Adrenal gland (tissue), 12 donors: ENCODE data around the gene CTSL. TPM values are rescaled to one million over a fixed set of nuclear protein-coding genes. Genes with fewer than 3 reads are reported as not detected.

Experiments used
- DNase-seq, 7 donors: peaks; one replicate each; pipeline ENCODE4 v3.0.0-alpha.2; 2019 to 2020
- H3K27ac ChIP-seq, 5 donors: fragments of 200-600 bp; sonication (generic) in 4 of 5; 1 replicate in 3 of 5; 2 replicates in 2 of 5; pipeline versions ENCODE4 v1.5.1 to v1.8.0; 2016 to 2020; ENCODE audit warnings: mild to moderate bottlenecking in 1 of 5
- H3K27me3 ChIP-seq: fragments of 200-600 bp; 2 replicates; pipeline ENCODE4 v1.8.0; 2021
- H3K36me3 ChIP-seq, 2 donors: fragments of 200-600 bp; replicated peaks in 1 of 2; 1 replicate in 1 of 2; 2 replicates in 1 of 2; pipeline versions ENCODE4 v1.5.1 to v1.8.0; 2018 to 2022
- H3K4me1 ChIP-seq, 2 donors: fragments of 200-600 bp; replicated peaks in 1 of 2; 1 replicate in 1 of 2; 2 replicates in 1 of 2; pipeline versions ENCODE4 v1.5.1 to v1.8.0; 2018 to 2021
- H3K4me3 ChIP-seq, 4 donors: fragments of 200-600 bp; sonication (generic) in 3 of 4; one replicate each; pipeline ENCODE4 v1.5.1; 2016 to 2018
- H3K9me3 ChIP-seq, 3 donors: fragments of 200-600 bp; sonication (generic) in 1 of 3; replicated peaks in 1 of 3; 1 replicate in 2 of 3; 2 replicates in 1 of 3; pipeline versions ENCODE4 v1.5.1 to v1.8.0; 2016 to 2021
- POLR2A ChIP-seq, 2 donors: fragments of 450-650 bp; IDR thresholded peaks; one replicate each; pipeline ENCODE4 v1.6.1; 2017; ENCODE audit warnings: antibody characterized with exemption in 2 of 2, mild to moderate bottlenecking in 2 of 2, moderate library complexity in 1 of 2
- WGBS, 4 donors: extraction: QIAGEN DNeasy Blood & Tissue Kit in 2 of 4; methylation state at CpG; one replicate each; pipeline versions ENCODE4 v1.1.5 to v1.1.7; 2013 to 2017; 5-methylcytosine and 5-hydroxymethylcytosine counted together
- intact Hi-C, 2 donors: fragments of 100-400 bp; cut with DNase I; formaldehyde crosslinking; loops; one replicate each; pipeline versions ENCODE4 v1.14.1 to v1.15.0; 2022 to 2023
- polyA plus RNA-seq, 3 donors: library from polyadenylated mRNA; stranded (reverse); fragments of 200-250 nt in 2 of 3; fragments of 350-450 nt in 1 of 3; fragmentation: Illumina TruSeq in 1 of 3; extraction: RNeasy Lipid Tissue Mini Kit (QIAGEN cat#74804) in 1 of 3; gene quantifications; one replicate each; pipeline ENCODE4 v1.2.3, GENCODE V29; 2013 to 2014
- total RNA-seq, 9 donors: library from RNA; depleted of rRNA in 4 of 9; stranded (reverse); fragments of >200 nt in 4 of 9; fragments of 120-200 nt in 1 of 9; fragmentation: NEBNext Ultra II Directional in 1 of 9; extraction: Animal tissue kit (Norgen Biotek cat#: 25700) in 1 of 9; gene quantifications; one replicate each; pipeline versions ENCODE4 v1.1.0 to v1.2.4, GENCODE V29; 2013 to 2023
- TF ChIP-seq, protein P1 (sequence below), 6 experiments: fragments of 450-650 bp in 4 of 6; fragments of 200-600 bp in 2 of 6; sonication (generic) in 1 of 6; IDR thresholded peaks; 1 replicate in 5 of 6; 2 replicates in 1 of 6; pipeline versions ENCODE4 v1.5.1 to v1.8.0; 2016 to 2021; ENCODE audit warnings: antibody characterized with exemption in 6 of 6, mild to moderate bottlenecking in 2 of 6, moderate library complexity in 1 of 6
- donor health status: healthy with polysubstance abuse.
- donor health status: Bipolar disorder and iron deficiency.
- donor health status: DM: yes; HTN: yes; CAD: no.
- donor health status: DM: no; HTN: no; CAD: no.
- donor health status: DM: no; HTN: no; CAD: no.
- donor health status: DM: yes; HTN: yes; CAD: no.

CTSL gene
- total and polyA plus RNA-seq, 12 donors = 65.2 to 208 (median 136) TPM

- Histone ChIP-seq H3K9me3 (no peaks in the 10 kb centered on the region), H3K4me1 (peaks cover 5 to 11% of the 10 kb centered on the region in 2 donors), H3K27ac (peak overlapping the region in 2 of 5 donors; percentile 7 to 66), H3K27me3 (no peaks in the 10 kb centered on the region), H3K36me3 (no peaks in the 10 kb centered on the region), H3K4me3 (no peak overlapping the region)
- intact Hi-C loops = no loop called here
- WGBS, 4 donors = 78 to 87% (median 84%) methylated on average over 5 of the region's 5 CpGs
- TF ChIP-seq, protein P1, sequence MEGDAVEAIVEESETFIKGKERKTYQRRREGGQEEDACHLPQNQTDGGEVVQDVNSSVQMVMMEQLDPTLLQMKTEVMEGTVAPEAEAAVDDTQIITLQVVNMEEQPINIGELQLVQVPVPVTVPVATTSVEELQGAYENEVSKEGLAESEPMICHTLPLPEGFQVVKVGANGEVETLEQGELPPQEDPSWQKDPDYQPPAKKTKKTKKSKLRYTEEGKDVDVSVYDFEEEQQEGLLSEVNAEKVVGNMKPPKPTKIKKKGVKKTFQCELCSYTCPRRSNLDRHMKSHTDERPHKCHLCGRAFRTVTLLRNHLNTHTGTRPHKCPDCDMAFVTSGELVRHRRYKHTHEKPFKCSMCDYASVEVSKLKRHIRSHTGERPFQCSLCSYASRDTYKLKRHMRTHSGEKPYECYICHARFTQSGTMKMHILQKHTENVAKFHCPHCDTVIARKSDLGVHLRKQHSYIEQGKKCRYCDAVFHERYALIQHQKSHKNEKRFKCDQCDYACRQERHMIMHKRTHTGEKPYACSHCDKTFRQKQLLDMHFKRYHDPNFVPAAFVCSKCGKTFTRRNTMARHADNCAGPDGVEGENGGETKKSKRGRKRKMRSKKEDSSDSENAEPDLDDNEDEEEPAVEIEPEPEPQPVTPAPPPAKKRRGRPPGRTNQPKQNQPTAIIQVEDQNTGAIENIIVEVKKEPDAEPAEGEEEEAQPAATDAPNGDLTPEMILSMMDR (IDR thresholded peaks at IDR 0.05) = no peak
- TF ChIP-seq POLR2A (IDR thresholded peaks at IDR 0.05) = no peak
- peak in 3 of 7 donors; percentile 39 to 60 (median 59) for DNase-seq
Observed at GRCh38 chr9:87722393-87723088, 3.4 kb upstream of the CTSL start.

DNA sequence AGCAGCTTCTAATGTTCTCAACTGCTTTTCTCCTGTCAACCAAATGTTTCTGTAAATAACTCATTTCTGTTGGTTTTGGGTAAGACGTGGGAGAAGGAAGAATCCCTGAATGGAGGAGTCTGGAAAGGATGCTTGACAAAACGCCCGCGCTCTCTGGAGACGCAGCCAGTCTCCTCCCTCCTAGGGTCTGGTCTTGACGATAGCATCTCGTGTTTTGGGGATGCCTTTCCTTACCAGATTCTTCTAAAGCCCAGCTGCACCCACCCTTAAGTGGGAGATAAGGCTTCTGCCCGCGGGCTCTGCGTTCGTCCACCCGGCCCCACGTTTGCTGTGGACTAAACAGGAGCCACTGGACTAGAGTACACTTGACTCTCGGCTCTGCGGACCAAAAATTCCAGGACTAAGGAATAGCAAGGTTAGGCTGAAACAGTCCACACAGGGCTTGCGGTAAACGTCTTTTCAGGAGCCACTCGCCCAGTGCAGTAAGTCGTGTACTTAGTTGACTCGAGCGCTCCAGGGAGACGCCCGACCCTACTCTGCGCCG lies 491 bp upstream of the CTSL start:
- peak in 3 of 7 donors; percentile 23 to 39 (median 31) for DNase-seq
- H3K9me3 ChIP-seq = no peaks in the 10 kb centered on the region
- WGBS, 4 donors = 3 to 10% (median 4%) methylated on average over 12 to 25 of the region's 25 CpGs
- TF ChIP-seq, protein P1 (IDR thresholded peaks at IDR 0.05) = no peak
- TF ChIP-seq POLR2A (IDR thresholded peaks at IDR 0.05) = no peak
- intact Hi-C loops = no loop called here
- H3K27ac ChIP-seq = peak overlapping the region; percentile 76 to 98 (median 94)
- no peaks in the 10 kb centered on the region for H3K27me3 ChIP-seq
- H3K4me1 ChIP-seq = peaks cover 5 to 18% of the 10 kb centered on the region in 2 donors
- H3K36me3 ChIP-seq = peaks cover 0 to 26% of the 10 kb centered on the region in 2 donors
- H3K4me3 ChIP-seq = peak overlapping the region in 2 of 4 donors; percentile 59 to 72

DNA sequence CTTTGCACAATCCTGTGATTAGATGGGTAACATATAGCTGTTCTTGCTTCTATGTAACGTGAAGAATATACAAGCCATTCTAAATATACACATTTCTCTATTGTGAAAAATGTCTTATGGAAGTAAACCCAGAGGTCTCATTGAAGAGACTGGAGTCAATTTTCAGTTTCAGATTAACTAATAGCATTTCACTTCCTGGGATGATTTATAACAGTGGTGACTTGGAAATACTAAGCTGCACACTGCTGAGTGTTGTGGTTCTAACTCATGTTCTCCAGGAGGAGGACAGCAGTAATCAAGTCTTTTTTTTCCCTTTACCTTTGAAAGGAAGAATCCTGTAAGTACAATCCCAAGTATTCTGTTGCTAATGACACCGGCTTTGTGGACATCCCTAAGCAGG lies 3.3 kb downstream of the CTSL start:
- Histone ChIP-seq H3K4me3 (no peak overlapping the region), H3K9me3 (no peaks in the 10 kb centered on the region), H3K36me3 (peaks cover 0 to 45% of the 10 kb centered on the region in 2 donors), H3K27me3 (no peaks in the 10 kb centered on the region), H3K4me1 (peaks cover 5 to 18% of the 10 kb centered on the region in 2 donors), H3K27ac (no peak overlapping the region)
- TF ChIP-seq POLR2A (IDR thresholded peaks at IDR 0.05) = no peak
- TF ChIP-seq, protein P1 (IDR thresholded peaks at IDR 0.05) = no peak
- no peak for DNase-seq
- intact Hi-C loops = no loop called here
- WGBS, 4 donors = 83 to 89% (median 86%) methylated on average over 2 of the region's 2 CpGs

DNA sequence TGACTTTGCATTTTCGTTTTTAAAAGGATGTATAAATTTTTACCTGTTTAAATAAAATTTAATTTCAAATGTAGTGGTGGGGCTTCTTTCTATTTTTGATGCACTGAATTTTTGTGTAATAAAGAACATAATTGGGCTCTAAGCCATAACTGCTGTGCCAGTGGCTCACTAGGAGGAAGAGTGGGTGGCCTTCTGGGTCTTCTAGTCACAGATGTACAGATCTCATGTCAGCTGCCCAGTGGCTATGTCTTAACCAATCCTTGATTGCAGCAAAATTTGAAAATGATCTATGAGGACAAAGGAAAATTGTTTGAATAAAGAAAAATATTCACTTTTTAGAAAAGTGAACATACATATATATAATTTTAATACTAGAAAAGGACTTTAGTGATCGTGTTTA lies 5.4 kb downstream of the CTSL start:
- no peak for TF ChIP-seq POLR2A (IDR thresholded peaks at IDR 0.05)
- TF ChIP-seq, protein P1 (IDR thresholded peaks at IDR 0.05) = no peak
- intact Hi-C loops = no loop called here
- no peaks in the 10 kb centered on the region for H3K9me3 ChIP-seq
- H3K27me3 ChIP-seq = no peaks in the 10 kb centered on the region
- DNase-seq = no peak
- 81 to 93% (median 87%) methylated on average over 2 of the region's 2 CpGs for WGBS, 4 donors
- H3K4me3 ChIP-seq = no peak overlapping the region
- H3K4me1 ChIP-seq = peaks cover 5 to 11% of the 10 kb centered on the region in 2 donors
- H3K27ac ChIP-seq = no peak overlapping the region
- peaks cover 0 to 45% of the 10 kb centered on the region in 2 donors for H3K36me3 ChIP-seq
